Epithelial cell of prostate (primary cell): ENCODE data around the gene CACNA1B.

ENCODE experiments used
- DNase-seq: peaks from one replicate; pipeline ENCODE4 v3.0.0-alpha.2; 2011; ENCODE audit warnings: low read depth, low spot score
- H3K27ac ChIP-seq: fragments of 450-650 bp; 2 replicates; pipeline ENCODE4 v1.5.1; 2017; ENCODE audit warnings: mild to moderate bottlenecking

Gene CACNA1B

DNA sequence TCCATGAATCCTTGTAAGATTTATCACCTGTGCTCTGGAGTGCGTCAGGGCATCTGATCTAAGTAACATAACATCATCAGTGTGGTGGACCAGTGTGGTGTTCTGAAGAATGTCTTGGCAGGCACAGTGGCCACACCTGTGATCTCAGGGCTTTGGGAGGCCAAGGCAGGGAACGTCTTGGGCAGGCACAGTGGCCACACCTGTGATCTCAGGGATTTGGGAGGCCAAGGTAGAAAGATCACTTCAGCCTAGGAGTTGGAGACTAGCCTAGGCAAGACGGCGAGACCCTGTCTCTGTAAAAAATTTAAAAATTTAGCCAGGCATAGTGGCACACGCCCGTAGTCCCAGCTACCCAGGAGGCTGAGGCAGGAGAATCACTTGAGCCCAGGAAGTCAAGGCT, 185.5 kb downstream of the CACNA1B start:
- H3K27ac ChIP-seq = no peak overlapping the region
- no peak for DNase-seq

DNA sequence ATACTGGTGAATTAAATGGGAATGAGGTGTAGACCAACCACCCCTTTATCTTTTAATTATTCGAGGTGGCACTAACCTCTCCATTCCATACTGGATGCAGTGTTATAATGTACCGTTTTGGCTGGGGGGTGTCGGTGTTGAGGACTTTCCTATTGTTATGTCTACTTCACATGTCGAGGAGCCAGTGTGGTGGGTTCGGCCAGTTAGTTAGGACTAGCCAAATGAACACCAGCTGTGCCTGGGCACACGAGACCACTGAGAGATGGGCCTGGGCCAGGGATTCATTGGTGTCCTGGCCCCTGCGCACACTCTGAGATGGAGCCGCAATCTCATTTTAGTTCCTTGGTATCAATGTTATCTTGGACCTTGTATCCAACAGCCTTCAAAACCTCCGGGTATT, 186.2 kb downstream of the CACNA1B start:
- no peak for DNase-seq
- H3K27ac ChIP-seq = no peak overlapping the region

DNA sequence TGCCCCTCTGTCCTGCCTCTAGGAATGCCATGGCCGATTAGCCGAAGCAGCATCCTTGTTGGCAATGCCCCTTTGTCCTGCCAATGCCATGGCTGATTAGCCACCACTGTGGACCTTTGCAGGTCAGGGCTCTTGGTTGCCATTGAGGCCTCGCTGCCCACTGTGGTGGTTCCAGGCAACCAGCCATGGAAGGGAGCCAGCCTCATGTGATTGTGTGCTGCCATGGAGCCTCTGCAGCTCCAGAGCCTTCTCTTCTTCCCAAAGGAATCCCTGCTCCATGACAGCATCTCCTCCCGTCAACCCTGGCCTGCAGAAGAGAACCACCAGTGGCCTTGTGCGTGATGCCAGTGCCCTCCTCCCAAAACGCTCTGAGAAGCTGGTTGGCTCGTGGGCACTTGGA, 187.0 kb downstream of the CACNA1B start:
- H3K27ac ChIP-seq = no peak overlapping the region
- no peak for DNase-seq

DNA sequence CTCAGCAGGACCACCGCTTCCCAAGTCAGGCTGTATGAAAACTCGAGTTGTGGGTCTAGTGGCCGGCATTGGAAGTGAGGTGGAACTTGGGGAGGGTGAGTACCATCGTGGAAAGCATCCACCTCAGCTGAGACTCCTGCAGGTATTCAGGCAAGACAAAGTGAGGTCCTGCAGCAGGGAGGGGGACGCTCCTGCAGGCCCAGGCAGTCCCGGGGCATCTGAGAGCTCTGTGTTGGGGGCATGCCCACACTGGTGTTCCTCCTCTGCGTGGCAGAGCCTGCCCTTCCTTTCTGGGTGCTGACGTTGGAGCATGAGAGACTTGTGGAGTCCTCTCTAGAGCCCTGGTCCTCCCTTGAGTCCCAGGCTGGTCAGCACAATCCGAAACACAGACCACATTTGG, 187.7 kb downstream of the CACNA1B start:
- H3K27ac ChIP-seq = no peak overlapping the region
- no peak for DNase-seq

DNA sequence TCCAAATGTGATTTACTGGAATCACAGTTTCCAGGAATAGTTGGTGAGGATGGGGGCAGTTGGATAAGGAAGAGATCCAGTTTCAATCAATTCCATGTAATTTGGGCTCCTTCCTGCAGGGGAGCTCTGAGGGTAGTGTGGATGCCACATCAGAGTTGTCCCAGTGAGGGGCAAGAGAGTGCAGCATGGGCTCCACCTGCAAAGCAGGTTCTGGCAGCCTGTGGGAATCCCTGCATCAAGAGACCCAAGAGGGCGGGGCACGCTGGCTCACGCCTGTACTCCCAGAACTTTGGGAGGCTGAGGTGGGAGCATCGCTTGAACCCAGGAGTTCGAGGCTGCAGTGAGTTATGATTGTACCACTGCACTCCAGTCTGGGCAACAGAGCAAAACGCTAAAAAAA, 188.5 kb downstream of the CACNA1B start:
- H3K27ac ChIP-seq = no peak overlapping the region
- no peak for DNase-seq

- DNase-seq = no peak
- no peak overlapping the region for H3K27ac ChIP-seq
These were observed 190.2 kb downstream of the CACNA1B start for GRCh38 chr9:138067613-138068367.

DNA sequence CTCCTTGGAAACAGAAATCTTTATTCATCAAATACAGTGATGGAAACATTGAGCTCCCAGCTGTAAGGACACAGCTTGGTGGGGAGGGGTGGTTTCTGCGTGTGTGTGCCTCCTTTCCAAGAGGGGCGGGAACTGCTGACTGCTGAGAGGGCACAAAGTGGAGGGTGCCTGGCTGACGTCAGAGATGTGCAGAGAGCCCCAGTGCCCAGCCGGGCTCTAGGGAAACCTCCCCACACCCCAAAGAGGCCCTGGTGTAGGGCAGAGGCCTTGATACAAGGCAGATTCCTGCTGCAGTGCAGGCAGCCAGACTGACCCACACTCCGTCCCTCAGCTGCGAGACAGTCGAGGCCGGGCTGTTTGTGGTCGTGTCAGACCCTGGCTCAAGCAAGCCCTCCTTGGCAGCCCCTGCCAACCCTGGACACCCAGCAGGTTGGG, 191.0 kb downstream of the CACNA1B start:
- DNase-seq = no peak
- H3K27ac ChIP-seq = no peak overlapping the region

DNA sequence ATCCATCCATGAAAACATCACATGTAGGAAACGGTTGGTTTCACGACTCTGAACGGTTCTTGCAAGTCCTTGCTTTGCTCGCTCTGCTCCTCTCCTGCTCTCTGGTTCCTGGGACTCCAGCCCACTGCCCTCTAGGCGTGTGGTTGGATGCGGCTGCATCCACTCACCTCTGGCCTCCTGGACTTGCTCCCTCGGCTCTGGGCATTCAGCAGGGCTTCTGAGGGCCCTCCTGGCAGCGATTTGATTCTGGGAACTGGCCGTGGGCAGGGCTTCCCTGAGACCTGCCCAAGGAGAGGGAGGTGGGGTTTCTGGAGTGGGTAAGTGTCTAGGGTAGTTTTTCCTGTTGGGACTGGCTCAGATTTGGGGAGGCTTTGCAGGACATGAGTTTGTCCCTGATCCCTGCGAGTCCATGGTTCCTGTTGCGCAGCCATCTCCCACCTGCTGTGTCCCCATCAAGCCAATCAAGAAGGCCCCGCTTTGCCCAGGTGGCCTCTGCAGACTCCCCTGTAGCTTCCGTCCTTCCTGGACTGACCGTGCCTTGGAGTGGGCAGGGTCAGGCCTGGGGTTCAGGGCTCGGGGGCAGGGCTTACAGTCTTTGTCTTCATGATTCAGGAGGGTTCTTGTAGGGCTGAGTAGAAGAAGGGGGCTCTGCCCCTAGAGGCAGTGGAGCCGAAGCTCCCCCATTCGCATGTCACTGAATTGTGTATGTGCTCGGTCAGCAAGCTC, 192.3 kb downstream of the CACNA1B start:
- no peak overlapping the region for H3K27ac ChIP-seq
- no peak for DNase-seq

DNA sequence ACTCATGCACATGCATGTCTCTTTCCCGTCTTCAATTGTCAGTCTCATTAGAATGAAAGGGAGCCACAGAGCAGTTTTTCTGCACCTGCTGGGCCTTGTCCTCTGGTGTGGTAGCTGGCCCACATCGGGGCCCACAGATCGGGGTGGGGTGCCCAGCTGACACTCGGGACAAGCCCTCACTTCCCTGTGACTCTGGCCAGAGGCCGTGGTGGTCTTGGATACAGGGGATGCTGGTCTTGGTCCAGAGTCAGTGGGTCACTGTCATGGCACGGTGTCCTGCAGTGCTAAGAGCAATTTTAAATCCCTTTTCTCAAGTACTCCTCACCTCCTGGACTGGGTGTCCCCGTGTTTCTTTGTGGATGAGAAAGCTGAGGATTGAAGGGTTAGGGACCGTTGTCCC, 193.2 kb downstream of the CACNA1B start:
- H3K27ac ChIP-seq = no peak overlapping the region
- DNase-seq = no peak

GRCh38 chr9:138071292-138071691, 193.7 kb downstream of the CACNA1B start:
- H3K27ac ChIP-seq = no peak overlapping the region
- no peak for DNase-seq

- no peak for DNase-seq
- H3K27ac ChIP-seq = no peak overlapping the region
These were observed 194.1 kb downstream of the CACNA1B start for GRCh38 chr9:138071731-138072130.

DNA sequence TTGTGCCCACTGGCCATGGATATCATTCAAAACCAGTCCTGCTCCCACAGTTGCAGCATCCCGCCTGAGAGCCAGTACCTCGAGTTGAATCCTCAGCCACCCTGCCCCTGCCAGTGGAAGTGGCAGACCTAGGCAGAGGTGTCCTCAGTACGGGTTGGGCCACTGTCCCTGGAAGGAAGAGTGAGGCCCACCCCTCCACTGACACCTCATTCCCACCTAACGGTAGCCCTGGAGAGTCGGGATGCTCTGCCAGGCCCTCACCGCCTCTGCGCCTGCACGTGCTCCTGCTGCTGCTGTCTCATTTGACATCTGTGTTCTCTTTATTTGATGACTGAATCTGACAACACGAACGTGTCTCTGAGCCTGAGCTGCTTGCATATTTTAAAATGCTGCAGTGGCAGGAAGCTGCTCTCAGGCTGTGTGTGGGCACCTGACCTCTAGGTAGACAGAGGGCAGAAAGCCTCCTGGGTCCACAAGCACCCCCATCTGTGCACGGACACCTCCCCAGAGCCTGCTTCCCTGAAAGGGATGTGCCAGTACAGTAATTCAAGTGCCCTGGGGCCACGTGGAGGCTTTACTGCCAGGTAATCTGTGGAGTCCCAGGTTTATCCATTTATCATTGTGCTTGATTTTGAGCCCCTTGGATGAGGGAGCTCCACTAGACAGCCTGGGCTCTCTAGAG, 194.7 kb downstream of the CACNA1B start:
- no peak for DNase-seq
- H3K27ac ChIP-seq = no peak overlapping the region

- no peak for DNase-seq
These were observed 195.3 kb downstream of the CACNA1B start for GRCh38 chr9:138072897-138073296.

GRCh38 chr9:138073408-138073807, 195.8 kb downstream of the CACNA1B start:
- H3K27ac ChIP-seq = no peak overlapping the region
- DNase-seq = no peak

More at GRCh38 chr9:138072897-138073296, 195.3 kb downstream of the CACNA1B start:
- H3K27ac ChIP-seq = no peak overlapping the region

GRCh38 chr9:138073808-138074207, 196.2 kb downstream of the CACNA1B start:
- DNase-seq = no peak
- H3K27ac ChIP-seq = no peak overlapping the region

DNA sequence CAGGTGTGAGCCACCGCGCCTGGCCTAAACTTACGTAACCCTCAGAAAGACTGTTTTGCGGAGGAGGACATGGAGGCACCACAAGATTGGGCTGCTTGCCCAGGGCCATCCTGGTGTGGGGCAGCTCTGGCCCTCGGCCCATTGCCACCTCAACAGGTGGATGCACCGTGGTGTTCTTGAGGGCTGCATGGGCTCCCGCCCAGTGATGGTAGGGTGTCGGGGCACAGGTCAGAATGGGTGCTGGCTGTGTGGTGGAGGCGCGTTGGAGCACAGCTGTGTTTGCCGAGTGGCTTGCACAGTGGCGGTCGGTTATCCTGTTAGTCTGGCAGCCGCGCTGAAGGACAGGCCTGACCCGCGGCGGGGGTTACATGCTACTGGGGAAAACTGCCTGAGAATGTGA, 196.9 kb downstream of the CACNA1B start:
- no peak for DNase-seq
- no peak overlapping the region for H3K27ac ChIP-seq

- no peak overlapping the region for H3K27ac ChIP-seq
These were observed 197.9 kb downstream of the CACNA1B start for GRCh38 chr9:138075496-138075895.

DNA sequence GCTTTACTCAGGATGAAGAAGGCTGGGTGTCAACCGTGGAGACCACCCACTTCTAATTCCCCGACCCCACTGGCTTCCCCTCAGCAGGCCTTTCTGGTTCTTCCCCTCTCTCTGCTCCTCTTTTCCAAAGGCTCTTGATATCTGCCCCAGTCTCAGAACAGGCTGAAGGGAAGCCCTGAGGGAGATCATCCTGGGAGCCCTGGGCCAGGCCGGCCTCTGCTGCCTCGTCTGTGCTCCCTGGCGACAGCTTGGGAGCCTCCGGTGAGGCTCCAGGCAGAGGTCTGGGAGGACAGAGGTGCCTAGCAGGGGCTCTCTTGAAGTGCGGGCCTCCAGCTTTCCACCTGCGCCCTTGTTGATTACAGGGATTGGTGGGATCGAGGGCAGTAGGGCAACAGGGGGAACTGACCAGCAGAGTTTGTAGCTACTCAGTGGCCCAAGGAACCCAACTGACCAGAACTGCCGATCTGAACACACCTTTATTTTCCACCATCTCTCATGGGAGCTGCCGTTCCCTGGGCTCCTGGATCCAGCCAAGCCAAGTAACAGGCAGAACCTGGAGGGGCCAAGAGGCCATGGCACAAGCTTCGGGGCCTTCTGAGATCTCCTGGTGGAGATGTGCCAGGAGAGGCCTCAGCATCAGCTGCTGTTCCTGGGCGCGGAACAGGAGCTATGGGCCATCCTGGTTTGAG, 198.5 kb downstream of the CACNA1B start:
- no peak overlapping the region for H3K27ac ChIP-seq

More at GRCh38 chr9:138075496-138075895, 197.9 kb downstream of the CACNA1B start:
- no peak for DNase-seq

GRCh38 chr9:138076650-138077009, 199.0 kb downstream of the CACNA1B start:
- no peak for DNase-seq
- no peak overlapping the region for H3K27ac ChIP-seq

More for the DNA sequence above, 198.5 kb downstream of the CACNA1B start:
- DNase-seq = no peak

GRCh38 chr9:138077126-138077525, 199.5 kb downstream of the CACNA1B start:
- no peak overlapping the region for H3K27ac ChIP-seq
- DNase-seq = no peak
